Measurements from ENCODE around the gene ABHD17A.

The ABHD17A gene

GRCh38 chr19:1856698-1857603 lies 28.3 kb downstream of the ABHD17A start:
- Histone ChIP-seq H3K36me3 (ENCODE audit: control insufficient read depth in 1 of 2, insufficient read depth in 2 of 2, low read depth in 1 of 2, low read length in 2 of 2) (peaks cover 0 to 22% of the 10 kb centered on the region in 2 experiments), H3K23ac (ENCODE audit: low read length in 2 of 2) (peak overlapping the region; percentile 22 to 81), H4K8ac (ENCODE audit: low read length) (peak overlapping the region; percentile 99), H3K9me3 (ENCODE audit: control insufficient read depth, low read length) (no peaks in the 10 kb centered on the region), H2BK120ac (ENCODE audit: low read depth, low read length) (peak overlapping the region; percentile 98), H3K79me1 (replicated peaks; ENCODE audit: low read length, poor library complexity, severe bottlenecking) (peaks cover 10% of the 10 kb centered on the region), H3K9ac (ENCODE audit: low read length) (peak overlapping the region; percentile 78), H3K4me1 (ENCODE audit: control insufficient read depth, insufficient read depth, low read depth, low read length) (peaks cover 85% of the 10 kb centered on the region), H2AFZ (ENCODE audit: low read depth, low read length) (no peak overlapping the region), H2AK5ac (ENCODE audit: low read length, severe bottlenecking) (peak overlapping the region; percentile 29), H3K4me2 (ENCODE audit: low read length, poor library complexity, severe bottlenecking) (peak overlapping the region; percentile 88), H3K4ac (ENCODE audit: low read depth in 1 of 2, low read length in 2 of 2) (peak overlapping the region; percentile 84 to 98), H2BK5ac (ENCODE audit: low read depth, low read length, poor library complexity, severe bottlenecking) (no peak overlapping the region), H3K27me3 (ENCODE audit: control insufficient read depth in 1 of 2, insufficient read depth in 1 of 2, low read length in 2 of 2) (no peaks in the 10 kb centered on the region), H4K91ac (ENCODE audit: low read length) (peak overlapping the region; percentile 99), H2BK15ac (ENCODE audit: low read depth, poor library complexity, severe bottlenecking) (peak overlapping the region; percentile 87), H2BK12ac (ENCODE audit: low read length in 2 of 2) (peak overlapping the region; percentile 88 to 92), H3K4me3 (ENCODE audit: insufficient read depth in 1 of 2, low read depth in 1 of 2, low read length in 2 of 2) (peak overlapping the region; percentile 50 to 69), H3K14ac (ENCODE audit: low read length in 2 of 2) (peak overlapping the region in 1 of 2 experiments; percentile 96), H3K27ac (ENCODE audit: low read length, poor library complexity, severe bottlenecking) (peak overlapping the region; percentile 48), H3K18ac (ENCODE audit: low read depth in 1 of 2, low read length in 2 of 2) (peak overlapping the region; percentile 93 to 98)
- DNase-seq, result peak; percentile 85
- 8% methylated on average over 52 of the region's 73 CpGs for WGBS

GRCh38 chr19:1856345-1856697 lies 29.0 kb downstream of the ABHD17A start:
- H2AFZ ChIP-seq (ENCODE audit: low read depth, low read length), result no peak overlapping the region
- H3K27ac ChIP-seq (ENCODE audit: low read length, poor library complexity, severe bottlenecking), result no peak overlapping the region
- peak overlapping the region in 1 of 2 experiments; percentile 73 for H3K14ac ChIP-seq (ENCODE audit: low read length in 2 of 2)
- peak overlapping the region; percentile 90 for H2BK15ac ChIP-seq (ENCODE audit: low read depth, poor library complexity, severe bottlenecking)
- peak overlapping the region; percentile 99 for H4K8ac ChIP-seq (ENCODE audit: low read length)
- H2BK5ac ChIP-seq (ENCODE audit: low read depth, low read length, poor library complexity, severe bottlenecking), result no peak overlapping the region
- peaks cover 0 to 28% of the 10 kb centered on the region in 2 experiments for H3K36me3 ChIP-seq (ENCODE audit: control insufficient read depth in 1 of 2, insufficient read depth in 2 of 2, low read depth in 1 of 2, low read length in 2 of 2)
- H3K9me3 ChIP-seq (ENCODE audit: control insufficient read depth, low read length), result no peaks in the 10 kb centered on the region
- H3K27me3 ChIP-seq (ENCODE audit: control insufficient read depth in 1 of 2, insufficient read depth in 1 of 2, low read length in 2 of 2), result no peaks in the 10 kb centered on the region
- no peak for DNase-seq
- H2BK120ac ChIP-seq (ENCODE audit: low read depth, low read length), result peak overlapping the region; percentile 98
- H3K79me1 ChIP-seq (replicated peaks; ENCODE audit: low read length, poor library complexity, severe bottlenecking), result peaks cover 16% of the 10 kb centered on the region
- peak overlapping the region; percentile 88 to 92 for H2BK12ac ChIP-seq (ENCODE audit: low read length in 2 of 2)
- peak overlapping the region; percentile 78 for H3K9ac ChIP-seq (ENCODE audit: low read length)
- peak overlapping the region; percentile 72 to 98 for H3K4ac ChIP-seq (ENCODE audit: low read depth in 1 of 2, low read length in 2 of 2)
- H3K4me3 ChIP-seq (ENCODE audit: insufficient read depth in 1 of 2, low read depth in 1 of 2, low read length in 2 of 2), result peak overlapping the region in 1 of 2 experiments; percentile 69
- peaks cover 81% of the 10 kb centered on the region for H3K4me1 ChIP-seq (ENCODE audit: control insufficient read depth, insufficient read depth, low read depth, low read length)
- peak overlapping the region; percentile 37 for H2AK5ac ChIP-seq (ENCODE audit: low read length, severe bottlenecking)
- 75% methylated on average over 6 of the region's 6 CpGs for WGBS
- peak overlapping the region; percentile 67 to 98 for H3K18ac ChIP-seq (ENCODE audit: low read depth in 1 of 2, low read length in 2 of 2)
- peak overlapping the region; percentile 40 for H3K4me2 ChIP-seq (ENCODE audit: low read length, poor library complexity, severe bottlenecking)
- H3K23ac ChIP-seq (ENCODE audit: low read length in 2 of 2), result peak overlapping the region in 1 of 2 experiments; percentile 81
- peak overlapping the region; percentile 99 for H4K91ac ChIP-seq (ENCODE audit: low read length)

GRCh38 chr19:1855828-1856255 lies 29.5 kb downstream of the ABHD17A start:
- Histone ChIP-seq H3K18ac (ENCODE audit: low read depth in 1 of 2, low read length in 2 of 2) (peak overlapping the region; percentile 96 to 98), H3K27ac (ENCODE audit: low read length, poor library complexity, severe bottlenecking) (peak overlapping the region; percentile 72), H3K23ac (ENCODE audit: low read length in 2 of 2) (peak overlapping the region in 1 of 2 experiments; percentile 25), H3K4me2 (ENCODE audit: low read length, poor library complexity, severe bottlenecking) (peak overlapping the region; percentile 39), H3K27me3 (ENCODE audit: control insufficient read depth in 1 of 2, insufficient read depth in 1 of 2, low read length in 2 of 2) (no peaks in the 10 kb centered on the region), H3K36me3 (ENCODE audit: control insufficient read depth in 1 of 2, insufficient read depth in 2 of 2, low read depth in 1 of 2, low read length in 2 of 2) (peaks cover 2 to 33% of the 10 kb centered on the region in 2 experiments), H2BK12ac (ENCODE audit: low read length in 2 of 2) (peak overlapping the region; percentile 88 to 92), H3K9ac (ENCODE audit: low read length) (peak overlapping the region; percentile 78), H2AFZ (ENCODE audit: low read depth, low read length) (no peak overlapping the region), H2BK15ac (ENCODE audit: low read depth, poor library complexity, severe bottlenecking) (peak overlapping the region; percentile 90), H4K8ac (ENCODE audit: low read length) (peak overlapping the region; percentile 99), H3K14ac (ENCODE audit: low read length in 2 of 2) (peak overlapping the region in 1 of 2 experiments; percentile 5), H3K9me3 (ENCODE audit: control insufficient read depth, low read length) (no peaks in the 10 kb centered on the region), H2BK120ac (ENCODE audit: low read depth, low read length) (peak overlapping the region; percentile 98), H3K4me1 (ENCODE audit: control insufficient read depth, insufficient read depth, low read depth, low read length) (peaks cover 76% of the 10 kb centered on the region), H2AK5ac (ENCODE audit: low read length, severe bottlenecking) (peak overlapping the region; percentile 33), H2BK5ac (ENCODE audit: low read depth, low read length, poor library complexity, severe bottlenecking) (no peak overlapping the region), H3K4ac (ENCODE audit: low read depth in 1 of 2, low read length in 2 of 2) (peak overlapping the region; percentile 83 to 98), H3K4me3 (ENCODE audit: insufficient read depth in 1 of 2, low read depth in 1 of 2, low read length in 2 of 2) (peak overlapping the region in 1 of 2 experiments; percentile 69), H3K79me1 (replicated peaks; ENCODE audit: low read length, poor library complexity, severe bottlenecking) (peaks cover 19% of the 10 kb centered on the region), H4K91ac (ENCODE audit: low read length) (peak overlapping the region; percentile 99)
- 57% methylated on average over 13 of the region's 13 CpGs for WGBS
- DNase-seq, result no peak
